Tibial artery (tissue), 4 donors: ENCODE measurements around the gene PABPN1L.

Experiments
- DNase-seq, 2 donors: peaks; one replicate each; pipeline ENCODE4 v3.0.0-alpha.2; 2019
- H3K27ac ChIP-seq, 2 donors: fragments of 200-600 bp; sonication (generic) in 1 of 2; 1 replicate in 1 of 2; 2 replicates in 1 of 2; pipeline ENCODE4 v1.5.1; 2018 to 2019; ENCODE audit warnings: mild to moderate bottlenecking in 1 of 2
- H3K27me3 ChIP-seq, 2 donors: fragments of 200-600 bp; sonication (generic) in 1 of 2; one replicate each; pipeline versions ENCODE4 v1.5.1 to v1.6.0; 2016 to 2019
- H3K36me3 ChIP-seq, 3 donors: fragments of 200-600 bp; sonication (generic) in 2 of 3; one replicate each; pipeline ENCODE4 v1.5.1; 2016 to 2019; ENCODE audit warnings: mild to moderate bottlenecking in 2 of 3
- H3K4me1 ChIP-seq, 4 donors: fragments of 200-600 bp; sonication (generic) in 2 of 4; 1 replicate in 3 of 4; 2 replicates in 1 of 4; pipeline ENCODE4 v1.5.1; 2016 to 2019
- H3K4me3 ChIP-seq, 2 donors: fragments of 200-600 bp; sonication (generic) in 1 of 2; 1 replicate in 1 of 2; 2 replicates in 1 of 2; pipeline ENCODE4 v1.5.1; 2018 to 2019; ENCODE audit warnings: mild to moderate bottlenecking in 2 of 2
- H3K9me3 ChIP-seq, 3 donors: fragments of 200-600 bp; sonication (generic) in 1 of 3; one replicate each; pipeline ENCODE4 v1.5.1; 2016 to 2019
- CTCF ChIP-seq, 2 experiments: fragments of 200-600 bp in 1 of 2; fragments of 450-650 bp in 1 of 2; IDR thresholded peaks; one replicate each; pipeline ENCODE4 v1.5.1; 2017 to 2019; ENCODE audit warnings: antibody characterized with exemption in 2 of 2, mild to moderate bottlenecking in 1 of 2, moderate library complexity in 1 of 2
- intact Hi-C: fragments of 100-400 bp; cut with DNase I; formaldehyde crosslinking; loops from one replicate; pipeline ENCODE4 v1.15.0; 2023; ENCODE audit warnings: low total_unique reads

PABPN1L gene

GRCh38 chr16:88866151-88866920 is at the start of gene PABPN1L:
TSS of gene PABPN1L (minus strand) at chr16:88866660. CDS start at chr16:88866606, 54 bp downstream.
- Histone ChIP-seq H3K36me3 (peaks cover 12 to 25% (median 19%) of the 10 kb centered on the region in 3 donors), H3K9me3 (no peaks in the 10 kb centered on the region), H3K4me3 (no peak within 1 kb of the TSS), H3K27ac (no peak within 1 kb of the TSS), H3K4me1 (no peaks in the 10 kb centered on the region), H3K27me3 (peaks cover 0 to 53% of the 10 kb centered on the region in 2 donors)
- TF ChIP-seq CTCF (IDR thresholded peaks at IDR 0.05): no peak
- DNase-seq: no peak
- intact Hi-C loops: loop anchor here (10.0 kb wide), 2 partner anchors 132 to 358 kb away; no protein-coding TSS in a partner anchor

GRCh38 chr16:88915639-88916327 is 49.3 kb upstream of the PABPN1L start:
- H3K4me3 ChIP-seq: no peak overlapping the region
- no peak overlapping the region for H3K27ac ChIP-seq
- TF ChIP-seq CTCF (IDR thresholded peaks at IDR 0.05): no peak
- H3K9me3 ChIP-seq: no peaks in the 10 kb centered on the region
- no peak for DNase-seq
- H3K4me1 ChIP-seq: peaks cover 0 to 16% (median 5%) of the 10 kb centered on the region in 4 donors
- peaks cover 0 to 80% of the 10 kb centered on the region in 2 donors for H3K27me3 ChIP-seq
- no peaks in the 10 kb centered on the region for H3K36me3 ChIP-seq
- intact Hi-C loops: no loop called here

DNA sequence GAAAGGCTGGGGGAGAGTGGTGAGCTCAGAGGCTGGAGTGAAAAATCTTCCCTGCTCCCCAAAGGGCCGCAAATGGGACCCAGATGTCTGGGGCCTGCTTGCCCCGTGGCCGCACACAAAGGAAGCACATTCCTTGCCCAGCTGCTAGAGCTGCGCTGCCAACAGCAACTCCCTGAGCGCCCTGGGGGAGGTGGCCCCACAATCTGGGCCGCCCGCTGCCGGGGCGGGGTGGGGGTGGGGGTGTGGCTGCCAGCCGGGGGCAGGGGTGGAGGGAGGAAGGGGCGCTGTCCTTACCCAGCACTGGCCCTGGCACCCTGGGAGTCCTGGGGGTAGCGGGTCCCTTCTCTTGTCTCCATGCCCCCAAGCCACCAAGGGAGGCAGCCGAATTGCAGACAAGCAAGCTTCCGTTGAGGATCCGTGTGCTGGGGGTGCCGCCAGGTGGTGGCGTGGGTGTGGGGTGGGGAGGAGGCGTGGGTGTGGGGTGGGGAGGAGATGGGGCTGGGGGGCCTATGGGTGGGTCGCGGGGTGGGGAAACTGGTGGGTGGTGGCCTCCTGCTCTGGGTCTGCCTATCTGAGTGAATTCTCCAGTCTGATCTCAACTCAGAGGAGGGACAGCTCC is 48.4 kb upstream of the PABPN1L start:
- no peak for TF ChIP-seq CTCF (IDR thresholded peaks at IDR 0.05)
- Histone ChIP-seq H3K36me3 (no peaks in the 10 kb centered on the region), H3K4me3 (no peak overlapping the region), H3K27ac (no peak overlapping the region), H3K27me3 (peaks cover 0 to 81% of the 10 kb centered on the region in 2 donors), H3K9me3 (no peaks in the 10 kb centered on the region), H3K4me1 (peaks cover 0 to 16% (median 3%) of the 10 kb centered on the region in 4 donors)
- no peak for DNase-seq
- intact Hi-C loops: no loop called here

- intact Hi-C loops: no loop called here
- H3K27me3 ChIP-seq: peaks cover 0 to 88% of the 10 kb centered on the region in 2 donors
Observed at GRCh38 chr16:88913870-88914269, 47.4 kb upstream of the PABPN1L start.

More at GRCh38 chr16:88913870-88914269, 47.4 kb upstream of the PABPN1L start:
- no peak for TF ChIP-seq CTCF (IDR thresholded peaks at IDR 0.05)
- no peaks in the 10 kb centered on the region for H3K36me3 ChIP-seq
- no peak overlapping the region for H3K27ac ChIP-seq
- H3K4me3 ChIP-seq: no peak overlapping the region
- H3K4me1 ChIP-seq: peaks cover 0 to 16% (median 3%) of the 10 kb centered on the region in 4 donors
- DNase-seq: no peak
- no peaks in the 10 kb centered on the region for H3K9me3 ChIP-seq
